ENCODE data around the gene OR4S1. TPM values are rescaled to one million over a fixed set of nuclear protein-coding genes. Genes with fewer than 3 reads are reported as not detected.

The OR4S1 gene
- polyA plus RNA-seq, 1 experiment, result not detected

DNA sequence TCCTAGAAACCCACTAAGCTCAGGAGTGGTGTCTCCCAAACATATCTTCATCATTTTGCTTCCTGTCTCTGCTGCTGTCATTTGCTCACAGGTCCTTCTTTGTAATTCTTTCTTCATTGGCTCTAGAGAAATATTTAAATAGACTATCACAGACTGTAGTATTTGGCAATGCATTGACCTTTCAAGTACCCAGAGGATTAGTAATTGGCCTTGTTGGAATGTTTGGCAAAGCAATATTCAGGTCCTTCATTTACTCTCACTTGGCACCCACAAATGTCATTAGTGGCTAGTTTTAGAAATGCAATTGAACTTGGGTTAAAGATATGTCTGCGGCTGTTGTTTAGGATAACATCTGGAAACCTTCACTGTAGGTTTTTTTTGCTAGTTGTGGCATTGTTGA is 48.7 kb downstream of the OR4S1 start:
- TF ChIP-seq, protein P1, sequence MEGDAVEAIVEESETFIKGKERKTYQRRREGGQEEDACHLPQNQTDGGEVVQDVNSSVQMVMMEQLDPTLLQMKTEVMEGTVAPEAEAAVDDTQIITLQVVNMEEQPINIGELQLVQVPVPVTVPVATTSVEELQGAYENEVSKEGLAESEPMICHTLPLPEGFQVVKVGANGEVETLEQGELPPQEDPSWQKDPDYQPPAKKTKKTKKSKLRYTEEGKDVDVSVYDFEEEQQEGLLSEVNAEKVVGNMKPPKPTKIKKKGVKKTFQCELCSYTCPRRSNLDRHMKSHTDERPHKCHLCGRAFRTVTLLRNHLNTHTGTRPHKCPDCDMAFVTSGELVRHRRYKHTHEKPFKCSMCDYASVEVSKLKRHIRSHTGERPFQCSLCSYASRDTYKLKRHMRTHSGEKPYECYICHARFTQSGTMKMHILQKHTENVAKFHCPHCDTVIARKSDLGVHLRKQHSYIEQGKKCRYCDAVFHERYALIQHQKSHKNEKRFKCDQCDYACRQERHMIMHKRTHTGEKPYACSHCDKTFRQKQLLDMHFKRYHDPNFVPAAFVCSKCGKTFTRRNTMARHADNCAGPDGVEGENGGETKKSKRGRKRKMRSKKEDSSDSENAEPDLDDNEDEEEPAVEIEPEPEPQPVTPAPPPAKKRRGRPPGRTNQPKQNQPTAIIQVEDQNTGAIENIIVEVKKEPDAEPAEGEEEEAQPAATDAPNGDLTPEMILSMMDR (IDR thresholded peaks at IDR 0.05; ENCODE audit: insufficient read depth, low read depth, low read length), result no peak
- Histone ChIP-seq H3K36me3 (ENCODE audit: control insufficient read depth, insufficient read depth, low read length) (no peaks in the 10 kb centered on the region), H3K4me3 (ENCODE audit: low read depth, low read length) (no peak overlapping the region), H3K27me3 (ENCODE audit: control insufficient read depth, insufficient read depth, low read length) (no peaks in the 10 kb centered on the region)
- DNase-seq (ENCODE audit: low read depth), result no peak
- CTCF ChIA-PET, result no interaction called here
- POLR2A ChIA-PET, result no interaction called here

Other genes with a start within 250 kb of the OR4S1 start
- not detected in 2 replicates for gene OR4B1, start 89.4 kb upstream of the OR4S1 start, polyA plus RNA-seq (2011; rRNA removed)
- gene OR4X2, start 61.1 kb upstream of the OR4S1 start, polyA plus RNA-seq (2011; rRNA removed), result not detected in 2 replicates
- gene OR4X1, start 42.4 kb upstream of the OR4S1 start, polyA plus RNA-seq (2011; rRNA removed), result not detected in 2 replicates
- not detected in 2 replicates for gene OR4C3, start 18.7 kb downstream of the OR4S1 start, polyA plus RNA-seq (2011; rRNA removed)
- not detected in 2 replicates for gene OR4C5, start 60.2 kb downstream of the OR4S1 start, polyA plus RNA-seq (2011; rRNA removed)
- not detected in 2 replicates for gene OR4A47, start 182.6 kb downstream of the OR4S1 start, polyA plus RNA-seq (2011; rRNA removed)

Measured in BJ (cell line).